SK-N-SH treated with all-trans-retinoic acid at 6 μM for 48 hours (cell line): Measurements from ENCODE around the gene DDX1.

Experiments used
- ATAC-seq: fragments of 200-7000 bp; cut with Tn5 transposase; 3 replicates; pipeline ENCODE4 v1.9.1; 2020; ENCODE audit warnings: mild to moderate bottlenecking, moderate library complexity
- ARNTL ChIP-seq: fragments of 450-650 bp; formaldehyde crosslinking; IDR thresholded peaks from 2 replicates; pipeline ENCODE4 v1.5.0; 2020; ENCODE audit warnings: low read depth, mild to moderate bottlenecking, moderate library complexity, borderline replicate concordance
- BACH2 ChIP-seq: fragments of 250-450 bp; sonication (Bioruptor Pico); IDR thresholded peaks from 2 replicates; pipeline ENCODE4 v1.9.0; 2021; ENCODE audit warnings: mild to moderate bottlenecking, borderline replicate concordance
- CSDC2 ChIP-seq: fragments of 250-450 bp; sonication (Bioruptor Pico); IDR thresholded peaks from 2 replicates; pipeline ENCODE4 v1.5.0; 2020; ENCODE audit warnings: mild to moderate bottlenecking, moderate library complexity
- CSRNP3 ChIP-seq: fragments of 250-450 bp; sonication (Bioruptor Pico); IDR thresholded peaks from 2 replicates; pipeline ENCODE4 v1.5.1; 2021; ENCODE audit warnings: mild to moderate bottlenecking, moderate library complexity
- ESRRG ChIP-seq: fragments of 250-450 bp; sonication (Bioruptor Pico); IDR thresholded peaks from 2 replicates; pipeline ENCODE4 v1.6.1; 2021; ENCODE audit warnings: mild to moderate bottlenecking
- GLIS3 ChIP-seq: fragments of 250-450 bp; sonication (Bioruptor Pico); IDR thresholded peaks from 2 replicates; pipeline ENCODE4 v1.5.0; 2020; ENCODE audit warnings: mild to moderate bottlenecking, moderate library complexity
- ISL1 ChIP-seq: fragments of 250-450 bp; sonication (Bioruptor Pico); IDR thresholded peaks from 2 replicates; pipeline ENCODE4 v2.1.2; 2022; ENCODE audit warnings: mild to moderate bottlenecking, moderate library complexity
- OSR1 ChIP-seq: fragments of 250-450 bp; sonication (Bioruptor Pico); IDR thresholded peaks from 2 replicates; pipeline ENCODE4 v1.8.0; 2022; ENCODE audit warnings: moderate library complexity, mild to moderate bottlenecking, inconsistent platforms
- PPARA ChIP-seq: fragments of 250-450 bp; sonication (Bioruptor Pico); IDR thresholded peaks from 2 replicates; pipeline ENCODE4 v1.5.0; 2020; ENCODE audit warnings: mild to moderate bottlenecking, borderline replicate concordance
- TCF4 ChIP-seq: fragments of 250-450 bp; sonication (Bioruptor Pico); IDR thresholded peaks from 2 replicates; pipeline ENCODE4 v1.8.0; 2021; ENCODE audit warnings: mild to moderate bottlenecking, moderate library complexity, borderline replicate concordance
- TOX ChIP-seq: fragments of 250-450 bp; sonication (Bioruptor Pico); IDR thresholded peaks from 2 replicates; pipeline ENCODE4 v1.8.0; 2021; ENCODE audit warnings: mild to moderate bottlenecking, moderate library complexity, borderline replicate concordance
- TSHZ2 ChIP-seq: fragments of 250-450 bp; sonication (Bioruptor Pico); IDR thresholded peaks from 2 replicates; pipeline ENCODE4 v1.5.0; 2020; ENCODE audit warnings: mild to moderate bottlenecking, moderate library complexity
- ZC3H10 ChIP-seq: fragments of 250-450 bp; sonication (Bioruptor Pico); IDR thresholded peaks from 2 replicates; pipeline ENCODE4 v1.5.1; 2021; ENCODE audit warnings: mild to moderate bottlenecking, moderate library complexity
- ZFP3 ChIP-seq: fragments of 250-450 bp; sonication (Bioruptor Pico); IDR thresholded peaks from 2 replicates; pipeline ENCODE4 v1.5.0; 2020; ENCODE audit warnings: mild to moderate bottlenecking, moderate library complexity
- ZFP30 ChIP-seq: fragments of 450-650 bp; formaldehyde crosslinking; IDR thresholded peaks from 2 replicates; pipeline ENCODE4 v1.5.0; 2022; ENCODE audit warnings: mild to moderate bottlenecking, moderate library complexity
- ZNF565 ChIP-seq: fragments of 450-650 bp; formaldehyde crosslinking; conservative IDR thresholded peaks from 2 replicates; pipeline ENCODE4 v1.5.0; 2020; ENCODE audit warnings: low read depth, mild to moderate bottlenecking, moderate library complexity
- ZNF70 ChIP-seq: fragments of 450-650 bp; formaldehyde crosslinking; IDR thresholded peaks from 2 replicates; pipeline ENCODE4 v1.5.0; 2020; ENCODE audit warnings: mild to moderate bottlenecking, moderate library complexity
- ZNF8 ChIP-seq: fragments of 450-650 bp; formaldehyde crosslinking; IDR thresholded peaks from 2 replicates; pipeline ENCODE4 v1.5.0; 2020; ENCODE audit warnings: mild to moderate bottlenecking, moderate library complexity
- TF ChIP-seq, protein P1 (sequence below): fragments of 250-450 bp; sonication (Bioruptor Pico); IDR thresholded peaks from 2 replicates; pipeline ENCODE4 v1.5.1; 2020; ENCODE audit warnings: low read depth, mild to moderate bottlenecking, moderate library complexity

DDX1 gene

DNA sequence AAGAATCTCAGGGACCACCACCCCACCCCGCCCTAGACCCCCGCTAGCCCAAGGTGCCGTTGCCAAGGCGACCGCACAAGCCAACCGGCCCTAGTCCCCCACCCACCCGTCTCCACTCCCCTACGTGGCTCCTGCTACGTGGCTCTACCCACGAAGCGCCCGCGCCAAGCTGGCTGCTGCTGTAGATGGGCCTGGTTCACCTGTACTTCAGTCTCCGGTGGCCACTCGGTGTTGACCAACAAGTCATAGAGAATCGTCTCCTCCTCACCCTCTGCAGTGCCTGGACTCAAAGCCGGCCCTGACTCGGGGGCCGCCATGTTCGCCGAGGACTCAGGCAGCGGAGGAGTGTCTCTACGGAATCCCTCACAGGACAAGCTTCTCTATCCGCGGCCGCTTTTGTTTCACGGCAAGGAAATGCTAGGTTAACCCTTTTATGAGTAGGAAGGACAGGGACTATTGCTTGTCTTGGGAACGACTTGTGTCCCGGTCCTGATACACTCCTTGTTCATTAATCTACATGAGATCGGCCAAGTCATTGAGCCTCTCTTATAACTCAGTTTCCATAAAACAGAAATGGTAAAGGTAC is 30.6 kb upstream of the DDX1 start, which contains the start of gene NBAS:
Gene NBAS (minus strand): TSS at position 347 of the 586 bp plus-strand sequence. CDS start 30 bp downstream, at position 317.
- peak; percentile 93 for ATAC-seq

DNA sequence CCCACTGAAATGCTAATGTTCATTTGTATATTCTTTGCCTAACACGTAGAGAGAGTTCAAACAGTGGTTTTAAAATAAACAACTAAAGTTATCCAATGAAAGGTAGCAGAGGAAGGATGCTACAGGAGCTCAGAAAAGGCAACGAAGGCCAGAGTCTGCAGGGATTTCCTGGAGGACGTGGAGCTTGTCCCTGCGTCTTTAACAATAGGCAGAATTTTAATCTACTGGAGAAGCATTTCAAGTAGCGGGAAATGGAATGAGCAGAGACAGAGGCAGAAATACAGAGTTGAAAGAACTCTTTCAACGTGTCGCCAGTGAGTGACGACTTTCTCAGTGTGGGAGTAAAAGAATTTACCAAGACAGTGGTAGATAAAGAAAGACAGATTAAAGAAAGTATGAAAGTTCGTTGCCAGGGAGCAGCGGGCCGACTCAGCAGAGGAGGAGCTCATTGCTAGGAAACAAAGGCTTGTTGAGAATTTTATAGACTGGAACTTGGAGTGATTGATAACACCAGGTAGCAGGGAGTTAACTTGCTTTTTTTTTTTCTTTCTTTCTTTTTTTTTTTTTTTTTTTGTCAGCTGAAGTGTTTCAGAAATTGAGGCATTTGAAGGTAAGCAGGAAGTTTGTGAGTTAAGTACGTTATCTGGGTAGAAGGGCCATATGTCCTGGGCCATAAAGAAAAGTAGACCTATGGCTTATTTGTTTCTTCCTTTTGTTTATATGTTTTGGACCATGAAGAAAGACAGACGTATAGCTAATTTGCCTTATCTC is 29.9 kb upstream of the DDX1 start:
- ATAC-seq: peak; percentile 9; the same call in 2 of the 3 replicates
- no peak for TF ChIP-seq TCF4 (CRISPR knock-in tag)
- TF ChIP-seq TSHZ2 (CRISPR knock-in tag): no peak
- TF ChIP-seq ZNF70: no peak
- TF ChIP-seq CSDC2 (CRISPR knock-in tag): no peak
- TF ChIP-seq ZNF8 (CRISPR knock-in tag): 0 out of 2 replicates have a peak, but pooled peaks have one; percentile 1

More for the DNA sequence above, 30.6 kb upstream of the DDX1 start, which contains the start of gene NBAS:
- TF ChIP-seq, protein P1, sequence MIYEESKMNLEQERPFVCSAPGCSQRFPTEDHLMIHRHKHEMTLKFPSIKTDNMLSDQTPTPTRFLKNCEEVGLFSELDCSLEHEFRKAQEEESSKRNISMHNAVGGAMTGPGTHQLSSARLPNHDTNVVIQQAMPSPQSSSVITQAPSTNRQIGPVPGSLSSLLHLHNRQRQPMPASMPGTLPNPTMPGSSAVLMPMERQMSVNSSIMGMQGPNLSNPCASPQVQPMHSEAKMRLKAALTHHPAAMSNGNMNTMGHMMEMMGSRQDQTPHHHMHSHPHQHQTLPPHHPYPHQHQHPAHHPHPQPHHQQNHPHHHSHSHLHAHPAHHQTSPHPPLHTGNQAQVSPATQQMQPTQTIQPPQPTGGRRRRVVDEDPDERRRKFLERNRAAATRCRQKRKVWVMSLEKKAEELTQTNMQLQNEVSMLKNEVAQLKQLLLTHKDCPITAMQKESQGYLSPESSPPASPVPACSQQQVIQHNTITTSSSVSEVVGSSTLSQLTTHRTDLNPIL: no peak
- TF ChIP-seq TSHZ2 (CRISPR knock-in tag): peak; percentile 72; the same call in 1 of the 2 replicates
- 0 out of 2 replicates have a peak, but pooled peaks have one; percentile 12 for TF ChIP-seq ZNF8 (CRISPR knock-in tag)
- TF ChIP-seq ZNF70: peak; percentile 53
- TF ChIP-seq ZFP3 (CRISPR knock-in tag): no peak
- TF ChIP-seq ZNF565 (CRISPR knock-in tag): no peak

DNA sequence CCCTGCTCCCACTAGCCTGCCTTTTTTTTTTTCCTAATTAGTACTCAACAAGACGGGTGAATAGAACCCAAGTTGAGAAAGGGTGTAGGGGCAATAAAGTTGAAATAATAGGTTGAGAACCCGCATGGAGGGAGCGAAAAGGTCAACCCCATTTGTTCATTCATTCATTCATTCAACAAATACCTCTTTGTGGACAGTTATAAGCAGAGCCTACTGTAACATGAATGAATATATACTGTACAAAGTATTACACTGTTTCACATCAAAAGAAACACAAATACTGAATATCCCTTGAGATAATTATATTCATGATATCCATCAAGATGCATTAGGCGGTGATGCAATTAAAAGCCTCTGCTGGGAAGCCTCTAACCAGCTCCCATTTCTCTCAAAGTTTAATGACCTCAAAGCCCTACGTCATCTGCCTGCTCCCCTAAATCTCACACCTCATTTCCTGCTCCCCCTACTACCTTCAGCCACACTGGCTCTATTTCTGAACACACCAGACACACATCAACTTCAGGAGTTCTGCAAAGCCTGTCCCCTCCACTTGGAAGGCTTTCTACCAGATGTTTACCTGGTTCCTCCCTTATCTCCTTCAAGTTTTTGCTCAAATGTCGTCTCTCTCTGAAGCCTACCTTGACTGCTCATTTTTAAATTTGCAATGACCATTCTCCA is 29.2 kb upstream of the DDX1 start:
- no peak for ATAC-seq
- TF ChIP-seq ZFP30 (CRISPR knock-in tag) (no peak), TCF4 (CRISPR knock-in tag) (no peak), PPARA (no peak), CSDC2 (CRISPR knock-in tag) (no peak), ESRRG (no peak), ISL1 (CRISPR knock-in tag) (no peak), GLIS3 (no peak), OSR1 (CRISPR knock-in tag) (no peak), CSRNP3 (CRISPR knock-in tag) (no peak), ZNF8 (CRISPR knock-in tag) (no peak), BACH2 (no peak), ZNF70 (no peak), ZC3H10 (no peak), TSHZ2 (CRISPR knock-in tag) (no peak), ZNF565 (CRISPR knock-in tag) (no peak), ZFP3 (CRISPR knock-in tag) (no peak), ARNTL (CRISPR knock-in tag) (no peak), TOX (CRISPR knock-in tag) (no peak)
- TF ChIP-seq, protein P1: no peak
